IPS-20b (cell line): Measurements from ENCODE around the gene RAD51D.
A peak's percentile ranks its signal among the peaks of the same experiment; 100 is the strongest.
"Not testable (repeated sequence)": the region's sequence is repeated elsewhere in the genome, so short reads cannot be mapped to it uniquely, and the experiment has no call there.

ENCODE experiments used
- H3K27ac ChIP-seq: one replicate; pipeline ENCODE4 v1.5.1; 2013; ENCODE audit warnings: low read length
- H3K27me3 ChIP-seq: 2 replicates; pipeline ENCODE4 v1.6.1; 2013; ENCODE audit warnings: mild to moderate bottlenecking, low read length, inconsistent platforms; ENCODE audit not compliant: insufficient read depth
- H3K36me3 ChIP-seq: 2 replicates; pipeline ENCODE4 v1.6.1; 2013; ENCODE audit warnings: low read depth, mild to moderate bottlenecking, inconsistent platforms, low read length, moderate library complexity; ENCODE audit not compliant: insufficient read depth
- H3K4me1 ChIP-seq: 2 replicates; pipeline ENCODE4 v1.6.1; 2013; ENCODE audit warnings: mild to moderate bottlenecking, control low read depth, inconsistent platforms, low read length, moderate library complexity; ENCODE audit not compliant: insufficient read depth
- H3K4me3 ChIP-seq: 2 replicates; pipeline ENCODE4 v1.5.1; 2013; ENCODE audit warnings: mild to moderate bottlenecking, low read length, inconsistent platforms
- H3K9ac ChIP-seq: 2 replicates; pipeline ENCODE4 v1.6.1; 2013; ENCODE audit warnings: low read depth, mild to moderate bottlenecking, inconsistent platforms, low read length, moderate library complexity
- H3K9me3 ChIP-seq: 2 replicates; pipeline ENCODE4 v1.6.1; 2013; ENCODE audit warnings: mild to moderate bottlenecking, low read depth, low read length, inconsistent platforms; ENCODE audit not compliant: insufficient read depth

RAD51D gene

GRCh38 chr17:35154196-35155165, 34.8 kb upstream of the RAD51D start:
- no peaks in the 10 kb centered on the region for H3K4me1 ChIP-seq
- H3K36me3 ChIP-seq, result no peaks in the 10 kb centered on the region
- no peak overlapping the region for H3K9ac ChIP-seq
- no peaks in the 10 kb centered on the region for H3K27me3 ChIP-seq
- H3K27ac ChIP-seq, result no peak overlapping the region
- no peaks in the 10 kb centered on the region for H3K9me3 ChIP-seq
- H3K4me3 ChIP-seq, result no peak overlapping the region

- H3K36me3 ChIP-seq, result no peaks in the 10 kb centered on the region
These were observed 32.9 kb upstream of the RAD51D start for GRCh38 chr17:35152421-35153140.

GRCh38 chr17:35151080-35151479, 31.4 kb upstream of the RAD51D start:
- H3K9ac ChIP-seq, H3K36me3 ChIP-seq, H3K4me1 ChIP-seq, H3K4me3 ChIP-seq, H3K27ac ChIP-seq, H3K9me3 ChIP-seq, H3K27me3 ChIP-seq: not testable (repeated sequence)

More at GRCh38 chr17:35152421-35153140, 32.9 kb upstream of the RAD51D start:
- Histone ChIP-seq H3K27ac (no peak overlapping the region), H3K4me1 (no peaks in the 10 kb centered on the region), H3K9me3 (no peaks in the 10 kb centered on the region), H3K27me3 (no peaks in the 10 kb centered on the region), H3K9ac (no peak overlapping the region), H3K4me3 (no peak overlapping the region)

- H3K9me3 ChIP-seq, result no peaks in the 10 kb centered on the region
These were observed 30.3 kb upstream of the RAD51D start for GRCh38 chr17:35149941-35150340.

GRCh38 chr17:35148144-35148543, 28.5 kb upstream of the RAD51D start:
- no peak overlapping the region for H3K27ac ChIP-seq
- no peaks in the 10 kb centered on the region for H3K27me3 ChIP-seq
- H3K4me3 ChIP-seq, result no peak overlapping the region
- H3K9ac ChIP-seq, result no peak overlapping the region
- no peaks in the 10 kb centered on the region for H3K36me3 ChIP-seq
- H3K9me3 ChIP-seq, result no peaks in the 10 kb centered on the region
- no peaks in the 10 kb centered on the region for H3K4me1 ChIP-seq

More at GRCh38 chr17:35149941-35150340, 30.3 kb upstream of the RAD51D start:
- Histone ChIP-seq H3K4me1 (no peaks in the 10 kb centered on the region), H3K27me3 (no peaks in the 10 kb centered on the region), H3K4me3 (no peak overlapping the region), H3K9ac (no peak overlapping the region), H3K27ac (no peak overlapping the region), H3K36me3 (no peaks in the 10 kb centered on the region)

GRCh38 chr17:35147375-35147905, 27.8 kb upstream of the RAD51D start, which contains the start of gene UNC45B:
TSS of gene UNC45B (plus strand) at chr17:35147817. CDS start at chr17:35148264, 447 bp downstream.
- no peak within 1 kb of the TSS for H3K27ac ChIP-seq
- H3K4me3 ChIP-seq, result no peak within 1 kb of the TSS
- H3K27me3 ChIP-seq, result no peaks in the 10 kb centered on the region
- H3K4me1 ChIP-seq, result no peaks in the 10 kb centered on the region
- no peaks in the 10 kb centered on the region for H3K36me3 ChIP-seq
- H3K9ac ChIP-seq, result no peak within 1 kb of the TSS
- H3K9me3 ChIP-seq, result no peaks in the 10 kb centered on the region

GRCh38 chr17:35146214-35146833, 26.7 kb upstream of the RAD51D start:
- Histone ChIP-seq H3K4me1 (no peaks in the 10 kb centered on the region), H3K9me3 (no peaks in the 10 kb centered on the region), H3K27ac (no peak overlapping the region), H3K4me3 (no peak overlapping the region), H3K9ac (no peak overlapping the region), H3K27me3 (no peaks in the 10 kb centered on the region), H3K36me3 (no peaks in the 10 kb centered on the region)

- no peak overlapping the region for H3K4me3 ChIP-seq
- no peaks in the 10 kb centered on the region for H3K27me3 ChIP-seq
- H3K4me1 ChIP-seq, result peaks cover 2% of the 10 kb centered on the region; the same call in 1 of the 2 replicates
- no peaks in the 10 kb centered on the region for H3K9me3 ChIP-seq
- H3K9ac ChIP-seq, result no peak overlapping the region
- H3K27ac ChIP-seq, result no peak overlapping the region
- peaks cover 2% of the 10 kb centered on the region; the same call in 1 of the 2 replicates for H3K36me3 ChIP-seq
These were observed 25.2 kb upstream of the RAD51D start for GRCh38 chr17:35144840-35145239.

- H3K27me3 ChIP-seq, result no peaks in the 10 kb centered on the region
- no peak overlapping the region for H3K27ac ChIP-seq
- H3K9ac ChIP-seq, result no peak overlapping the region
- peak overlapping the region; percentile 97; the same call in 1 of the 2 replicates for H3K4me3 ChIP-seq
- peaks cover 2% of the 10 kb centered on the region; the same call in 1 of the 2 replicates for H3K4me1 ChIP-seq
- peaks cover 26% of the 10 kb centered on the region for H3K36me3 ChIP-seq
- H3K9me3 ChIP-seq, result no peaks in the 10 kb centered on the region
These were observed 22.8 kb upstream of the RAD51D start for GRCh38 chr17:35142467-35142796.

- Histone ChIP-seq H3K27ac (peak within 1 kb of the TSS; percentile 67), H3K36me3 (peaks cover 31% of the 10 kb centered on the region)
These were observed 22.2 kb upstream of the RAD51D start, which contains the start of gene NLE1 for GRCh38 chr17:35141681-35142466. TSS of gene NLE1 (minus strand) at chr17:35142303. CDS start at chr17:35142275, 28 bp downstream.

More at GRCh38 chr17:35141681-35142466, 22.2 kb upstream of the RAD51D start, which contains the start of gene NLE1:
- Histone ChIP-seq H3K27me3 (no peaks in the 10 kb centered on the region), H3K4me3 (peak within 1 kb of the TSS; percentile 97), H3K9me3 (no peaks in the 10 kb centered on the region), H3K4me1 (peaks cover 2% of the 10 kb centered on the region; the same call in 1 of the 2 replicates), H3K9ac (peak within 1 kb of the TSS; percentile 96)
